GM20000 (cell line): ENCODE data around the gene QKI.

Experiments
- DNase-seq: peaks from one replicate; pipeline ENCODE4 v3.0.0; 2012; ENCODE audit warnings: low spot score
- TF ChIP-seq, protein P1 (sequence below): IDR thresholded peaks from 2 replicates; pipeline ENCODE4 v1.5.1; 2012; ENCODE audit warnings: mild to moderate bottlenecking, control low read depth; ENCODE audit errors: extremely low read depth, missing control alignments

The QKI gene

DNA sequence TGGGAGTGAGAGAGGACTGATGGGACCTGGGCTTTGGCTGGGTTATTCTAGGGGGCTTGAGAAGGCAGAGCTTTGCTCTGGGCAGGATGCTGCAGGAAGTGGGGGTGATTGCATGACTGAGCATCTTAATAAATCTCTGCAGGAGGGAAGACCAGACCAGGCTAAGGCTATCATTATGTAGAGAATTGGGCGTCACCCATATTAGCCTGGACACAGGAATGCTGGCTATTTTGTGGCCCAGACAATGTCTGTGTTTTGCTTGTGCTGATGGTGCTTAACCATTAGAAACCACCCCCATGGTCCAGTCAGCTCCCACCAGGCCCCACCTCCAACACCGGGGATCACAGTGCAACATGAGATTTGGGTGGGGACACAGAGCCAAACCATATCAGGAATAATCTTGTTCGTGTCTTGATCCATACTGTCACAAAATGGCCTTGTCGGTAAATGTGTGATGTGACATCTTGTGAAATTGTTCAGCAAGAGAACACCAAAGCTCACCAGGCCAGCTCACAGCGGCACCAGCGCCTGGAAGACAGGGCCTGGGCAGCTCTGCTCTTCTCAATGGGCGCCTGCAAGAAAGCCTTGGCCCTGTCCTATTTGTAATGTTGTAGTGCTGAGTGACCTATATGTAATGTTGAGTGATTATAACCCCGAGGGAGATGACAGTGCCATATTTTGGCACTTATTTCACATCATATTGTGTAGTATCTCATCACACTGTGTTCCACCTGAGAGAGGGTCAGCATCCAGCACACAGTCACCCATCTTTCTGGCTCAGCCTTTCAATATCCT lies 211.8 kb downstream of the QKI start:
- DNase-seq: no peak
- TF ChIP-seq, protein P1, sequence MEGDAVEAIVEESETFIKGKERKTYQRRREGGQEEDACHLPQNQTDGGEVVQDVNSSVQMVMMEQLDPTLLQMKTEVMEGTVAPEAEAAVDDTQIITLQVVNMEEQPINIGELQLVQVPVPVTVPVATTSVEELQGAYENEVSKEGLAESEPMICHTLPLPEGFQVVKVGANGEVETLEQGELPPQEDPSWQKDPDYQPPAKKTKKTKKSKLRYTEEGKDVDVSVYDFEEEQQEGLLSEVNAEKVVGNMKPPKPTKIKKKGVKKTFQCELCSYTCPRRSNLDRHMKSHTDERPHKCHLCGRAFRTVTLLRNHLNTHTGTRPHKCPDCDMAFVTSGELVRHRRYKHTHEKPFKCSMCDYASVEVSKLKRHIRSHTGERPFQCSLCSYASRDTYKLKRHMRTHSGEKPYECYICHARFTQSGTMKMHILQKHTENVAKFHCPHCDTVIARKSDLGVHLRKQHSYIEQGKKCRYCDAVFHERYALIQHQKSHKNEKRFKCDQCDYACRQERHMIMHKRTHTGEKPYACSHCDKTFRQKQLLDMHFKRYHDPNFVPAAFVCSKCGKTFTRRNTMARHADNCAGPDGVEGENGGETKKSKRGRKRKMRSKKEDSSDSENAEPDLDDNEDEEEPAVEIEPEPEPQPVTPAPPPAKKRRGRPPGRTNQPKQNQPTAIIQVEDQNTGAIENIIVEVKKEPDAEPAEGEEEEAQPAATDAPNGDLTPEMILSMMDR: no peak

DNA sequence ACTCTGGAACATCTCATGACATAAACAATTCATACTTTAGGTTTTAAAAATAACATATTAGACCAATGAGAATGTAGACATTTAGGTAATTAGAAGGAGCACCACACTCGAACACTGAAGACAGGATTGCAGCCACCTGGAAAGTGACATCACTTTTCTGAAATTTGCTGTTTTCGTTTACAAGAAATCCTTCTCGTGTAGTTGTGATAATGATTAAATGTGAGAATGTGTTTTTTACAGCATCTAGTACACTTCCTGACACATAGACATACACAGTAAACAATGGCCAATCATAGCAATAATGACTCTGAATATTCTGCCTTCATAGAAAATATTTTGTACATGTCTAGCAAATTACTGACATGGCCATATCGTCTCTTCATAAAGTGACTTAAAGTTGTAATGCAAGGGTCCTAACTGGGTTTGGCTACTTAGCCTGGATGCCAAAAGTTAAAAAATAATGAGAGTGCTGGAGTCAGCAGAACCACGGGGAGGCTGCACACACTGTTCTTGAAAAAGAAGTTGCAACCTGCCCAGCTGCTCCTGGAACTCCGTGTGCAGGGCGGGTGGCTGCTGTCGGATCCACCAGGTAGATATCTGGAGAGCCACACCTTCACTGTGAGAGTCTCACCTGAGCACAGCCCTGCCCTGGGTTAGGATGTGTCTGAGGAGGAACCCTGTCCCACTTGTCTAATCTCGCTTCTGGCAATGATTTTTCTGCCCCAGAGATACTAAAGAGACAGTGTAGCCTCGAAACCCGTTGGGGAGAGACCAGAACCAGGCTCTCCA lies 212.9 kb downstream of the QKI start:
- DNase-seq: peak; percentile 41
- TF ChIP-seq, protein P1: no peak
